Lower leg skin (tissue), 4 donors: Measurements from ENCODE around the gene ADNP. TPM values are rescaled to one million over a fixed set of nuclear protein-coding genes. Genes with fewer than 3 reads are reported as not detected.

Source experiments
- DNase-seq, 2 donors: peaks; one replicate each; pipeline ENCODE4 v3.0.0-alpha.2; 2019; ENCODE audit warnings: low spot score in 2 of 2
- H3K4me3 ChIP-seq: fragments of 200-600 bp; sonication (generic); 2 replicates; pipeline ENCODE4 v1.5.1; 2017; ENCODE audit warnings: mild to moderate bottlenecking, low read depth; ENCODE audit not compliant: poor library complexity, severe bottlenecking
- CTCF ChIP-seq, 3 donors: fragments of 450-650 bp; IDR thresholded peaks; one replicate each; pipeline ENCODE4 v1.5.1; 2016; ENCODE audit warnings: antibody characterized with exemption in 3 of 3, mild to moderate bottlenecking in 3 of 3, moderate library complexity in 2 of 3
- POLR2A ChIP-seq, 2 donors: fragments of 450-650 bp; IDR thresholded peaks; one replicate each; pipeline ENCODE4 v1.6.1; 2016 to 2017; ENCODE audit warnings: antibody characterized with exemption in 2 of 2, mild to moderate bottlenecking in 1 of 2, moderate library complexity in 1 of 2
- WGBS, 2 donors: methylation state at CpG; one replicate each; pipeline ENCODE4 v1.1.5; 2018; 5-methylcytosine and 5-hydroxymethylcytosine counted together
- intact Hi-C: fragments of 100-400 bp; cut with DNase I; formaldehyde crosslinking; loops from one replicate; pipeline ENCODE4 v1.15.0; 2023; ENCODE audit warnings: low total_unique reads
- total RNA-seq, 4 donors: library from RNA; depleted of rRNA; stranded (reverse); fragments of >200 nt; gene quantifications; one replicate each; pipeline ENCODE4 v1.1.0, GENCODE V29; 2016

ADNP gene
- total RNA-seq, 4 donors from 2014 or later, result 46.9 to 64.0 (median 53.3) TPM

- TF ChIP-seq POLR2A (IDR thresholded peaks at IDR 0.05), result no peak
- TF ChIP-seq CTCF (IDR thresholded peaks at IDR 0.05), result no peak
- WGBS, 2 donors, result 82 to 84% methylated on average over 8 of the region's 8 CpGs
- no peak for DNase-seq
- H3K4me3 ChIP-seq, result no peak overlapping the region
- intact Hi-C loops, result no loop called here
These were observed 38.7 kb upstream of the ADNP start for GRCh38 chr20:50969912-50970311.

GRCh38 chr20:50969435-50969834 is 38.2 kb upstream of the ADNP start:
- intact Hi-C loops, result no loop called here
- DNase-seq, result no peak
- WGBS, 2 donors, result 82 to 86% methylated on average over 5 of the region's 5 CpGs
- no peak for TF ChIP-seq CTCF (IDR thresholded peaks at IDR 0.05)
- no peak for TF ChIP-seq POLR2A (IDR thresholded peaks at IDR 0.05)
- no peak overlapping the region for H3K4me3 ChIP-seq

DNA sequence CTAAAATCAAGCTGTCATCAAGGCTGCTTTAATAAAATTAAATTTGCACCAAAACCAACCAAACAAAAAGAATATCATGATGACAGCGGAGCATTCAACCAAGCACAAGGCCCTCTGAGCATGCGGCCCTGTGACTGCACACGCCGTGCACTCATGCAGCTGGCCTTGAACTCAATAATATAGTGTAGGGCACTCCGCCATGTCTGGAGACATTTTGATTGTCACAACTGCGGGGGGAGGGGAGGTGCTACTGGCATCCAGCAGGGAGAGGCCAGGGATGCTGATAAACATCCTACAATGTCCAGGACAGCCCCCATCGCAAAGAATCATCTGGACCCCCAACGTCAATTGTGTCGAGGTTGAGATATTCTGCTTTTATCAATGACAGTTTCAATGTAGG is 37.1 kb upstream of the ADNP start:
- no peak overlapping the region for H3K4me3 ChIP-seq
- 85 to 86% methylated on average over 9 of the region's 9 CpGs for WGBS, 2 donors
- DNase-seq, result no peak
- intact Hi-C loops, result no loop called here
- TF ChIP-seq POLR2A (IDR thresholded peaks at IDR 0.05), result no peak
- TF ChIP-seq CTCF (IDR thresholded peaks at IDR 0.05), result no peak

DNA sequence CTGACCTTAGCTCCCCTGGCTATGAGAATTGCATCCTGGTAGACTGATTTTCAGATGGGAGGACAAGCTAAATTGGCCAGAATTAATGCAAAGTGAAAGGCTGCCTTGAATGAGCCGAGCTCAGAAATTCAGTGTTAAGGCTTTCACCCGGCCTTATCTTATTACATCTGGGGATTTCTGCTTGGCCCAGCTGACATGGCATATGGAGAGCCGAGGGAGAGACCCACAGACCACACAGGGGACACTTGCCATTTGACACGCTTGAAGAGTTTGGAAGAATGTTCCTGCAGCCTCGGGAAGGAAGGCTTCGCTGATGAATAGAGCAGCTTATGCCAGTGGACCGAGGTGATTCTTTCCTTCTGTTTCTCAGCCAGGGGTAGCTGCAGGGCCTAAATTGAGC is 36.3 kb upstream of the ADNP start:
- WGBS, 2 donors, result 47 to 50% methylated on average over 7 of the region's 7 CpGs
- DNase-seq, result no peak
- H3K4me3 ChIP-seq, result no peak overlapping the region
- intact Hi-C loops, result no loop called here
- TF ChIP-seq POLR2A (IDR thresholded peaks at IDR 0.05) (no peak), CTCF (IDR thresholded peaks at IDR 0.05) (no peak)

DNA sequence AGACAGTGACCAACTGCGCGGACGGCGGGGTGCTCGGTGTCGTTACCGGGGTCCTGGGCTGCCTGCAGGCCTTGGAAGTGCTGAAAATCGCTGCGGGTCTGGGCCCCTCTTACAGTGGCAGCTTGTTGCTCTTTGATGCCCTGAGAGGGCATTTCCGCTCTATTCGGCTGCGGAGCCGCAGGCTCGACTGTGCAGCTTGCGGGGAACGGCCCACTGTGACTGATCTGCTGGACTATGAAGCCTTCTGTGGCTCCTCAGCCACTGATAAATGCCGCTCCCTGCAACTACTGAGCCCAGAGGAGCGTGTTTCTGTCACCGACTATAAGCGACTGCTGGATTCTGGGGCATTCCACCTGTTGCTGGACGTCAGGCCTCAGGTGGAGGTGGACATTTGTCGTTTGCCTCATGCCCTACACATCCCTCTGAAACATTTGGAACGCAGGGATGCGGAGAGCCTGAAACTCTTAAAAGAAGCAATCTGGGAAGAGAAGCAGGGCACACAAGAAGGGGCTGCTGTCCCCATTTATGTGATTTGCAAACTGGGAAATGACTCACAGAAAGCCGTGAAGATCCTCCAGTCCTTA is 28.4 kb upstream of the ADNP start:
- no peak for DNase-seq
- intact Hi-C loops, result no loop called here
- no peak for TF ChIP-seq CTCF (IDR thresholded peaks at IDR 0.05)
- no peak for TF ChIP-seq POLR2A (IDR thresholded peaks at IDR 0.05)
- peak overlapping the region; percentile 95 for H3K4me3 ChIP-seq
- 57 to 62% methylated on average over 25 of the region's 25 CpGs for WGBS, 2 donors
